H9 (cell line): ENCODE measurements around the gene TPGS1. TPM values are rescaled to one million over a fixed set of nuclear protein-coding genes. Genes with fewer than 3 reads are reported as not detected.

ENCODE experiments used
- DNase-seq: peaks from one replicate; pipeline ENCODE4 v3.0.0-alpha.2; 2017
- H2AFZ ChIP-seq: one replicate; pipeline ENCODE4 v1.6.1; 2013; ENCODE audit warnings: mild to moderate bottlenecking, low read length, control low read depth, moderate library complexity
- H2AK5ac ChIP-seq: 2 replicates; pipeline ENCODE4 v1.6.1; 2013; ENCODE audit warnings: low read length, control low read depth, mixed read lengths; ENCODE audit not compliant: insufficient read length
- H2BK120ac ChIP-seq: one replicate; pipeline ENCODE4 v1.6.1; 2013; ENCODE audit warnings: low read depth, mild to moderate bottlenecking, low read length, control low read depth, inconsistent platforms; ENCODE audit not compliant: poor library complexity, severe bottlenecking
- H2BK12ac ChIP-seq: 2 replicates; pipeline ENCODE4 v1.6.1; 2013; ENCODE audit warnings: low read length, control low read depth, mixed read lengths, low read depth; ENCODE audit not compliant: insufficient read length
- H2BK15ac ChIP-seq: 2 replicates; pipeline ENCODE4 v1.6.1; 2013; ENCODE audit warnings: low read depth, low read length, control low read depth
- H2BK20ac ChIP-seq: one replicate; pipeline ENCODE4 v1.6.1; 2013; ENCODE audit warnings: low read depth, mild to moderate bottlenecking, low read length, control low read depth, inconsistent platforms; ENCODE audit not compliant: poor library complexity, severe bottlenecking
- H2BK5ac ChIP-seq: 2 replicates; pipeline ENCODE4 v1.6.1; 2013; ENCODE audit warnings: low read length, control low read depth, mixed read lengths; ENCODE audit not compliant: insufficient read length
- H3K14ac ChIP-seq: 2 replicates; pipeline ENCODE4 v1.6.1; 2013; ENCODE audit warnings: low read length, control low read depth; ENCODE audit not compliant: insufficient read depth
- H3K18ac ChIP-seq: 2 replicates; pipeline ENCODE4 v1.6.1; 2013; ENCODE audit warnings: low read depth, mild to moderate bottlenecking, mixed read lengths, low read length, control low read depth; ENCODE audit not compliant: insufficient read length
- H3K23ac ChIP-seq: 2 replicates; pipeline ENCODE4 v1.6.1; 2013; ENCODE audit warnings: low read length, control low read depth, mixed read lengths, low read depth; ENCODE audit not compliant: insufficient read length
- H3K23me2 ChIP-seq: 2 replicates; pipeline ENCODE4 v1.6.1; 2013; ENCODE audit warnings: low read depth, mild to moderate bottlenecking, mixed read lengths, low read length, control low read depth; ENCODE audit not compliant: insufficient read length, poor library complexity, severe bottlenecking
- H3K27ac ChIP-seq: 2 replicates; pipeline ENCODE4 v1.5.1; 2013; ENCODE audit warnings: low read length, control low read depth, mixed read lengths, low read depth; ENCODE audit not compliant: insufficient read length
- H3K27me3 ChIP-seq: 2 replicates; pipeline ENCODE4 v1.6.1; 2013; ENCODE audit warnings: low read length, control low read depth, inconsistent platforms; ENCODE audit not compliant: insufficient read depth
- H3K4ac ChIP-seq: 2 replicates; pipeline ENCODE4 v1.6.1; 2013; ENCODE audit warnings: low read depth, mild to moderate bottlenecking, control low read depth, inconsistent platforms, low read length, moderate library complexity
- H3K4me1 ChIP-seq: 2 replicates; pipeline ENCODE4 v1.6.1; 2013; ENCODE audit warnings: low read length, control low read depth, inconsistent platforms; ENCODE audit not compliant: insufficient read depth
- H3K4me2 ChIP-seq: 2 replicates; pipeline ENCODE4 v1.6.1; 2013; ENCODE audit warnings: low read length, control low read depth, mixed read lengths; ENCODE audit not compliant: insufficient read length, insufficient read depth
- H3K56ac ChIP-seq: 2 replicates; pipeline ENCODE4 v1.6.1; 2013; ENCODE audit warnings: low read depth, mild to moderate bottlenecking, mixed read lengths, low read length, control low read depth; ENCODE audit not compliant: insufficient read length
- H3K79me1 ChIP-seq: 2 replicates; pipeline ENCODE4 v1.6.1; 2013; ENCODE audit warnings: low read depth, mild to moderate bottlenecking, moderate library complexity, low read length, control low read depth, inconsistent platforms; ENCODE audit not compliant: insufficient read depth, poor library complexity, severe bottlenecking
- H3K79me2 ChIP-seq: 2 replicates; pipeline ENCODE4 v1.6.1; 2013; ENCODE audit warnings: low read length, control low read depth, inconsistent platforms; ENCODE audit not compliant: insufficient read depth
- H3K9ac ChIP-seq: 2 replicates; pipeline ENCODE4 v1.6.1; 2013; ENCODE audit warnings: low read length, control low read depth, mixed read lengths; ENCODE audit not compliant: insufficient read length; ENCODE audit errors: extremely low read depth
- H3K9me3 ChIP-seq: one replicate; pipeline ENCODE4 v1.6.1; 2013; ENCODE audit warnings: low read depth, low read length, inconsistent platforms; ENCODE audit not compliant: control insufficient read depth
- H3T11ph ChIP-seq: one replicate; pipeline ENCODE4 v1.6.1; 2013; ENCODE audit warnings: mild to moderate bottlenecking, low read length, control low read depth, inconsistent platforms
- H4K20me1 ChIP-seq: one replicate; pipeline ENCODE4 v1.6.1; 2013; ENCODE audit not compliant: control insufficient read depth, insufficient read length, insufficient read depth
- H4K5ac ChIP-seq: 2 replicates; pipeline ENCODE4 v1.6.1; 2013; ENCODE audit warnings: low read depth, mild to moderate bottlenecking, mixed read lengths, low read length, control low read depth; ENCODE audit not compliant: insufficient read length
- H4K8ac ChIP-seq: replicated peaks from 2 replicates; pipeline ENCODE4 v1.6.1; 2013; ENCODE audit warnings: low read length, control low read depth, mixed read lengths, low read depth; ENCODE audit not compliant: insufficient read length
- H4K91ac ChIP-seq: 2 replicates; pipeline ENCODE4 v1.6.1; 2013; ENCODE audit warnings: low read depth, mild to moderate bottlenecking, moderate library complexity, mixed read lengths, low read length, control low read depth; ENCODE audit not compliant: insufficient read length
- H3K27ac Mint-ChIP-seq, 3 experiments: 2 replicates in 2 of 3; 3 replicates in 1 of 3; pipeline ENCODE4 v1.8.0; 2020 to 2021; ENCODE audit warnings: mixed read lengths in 3 of 3, mild to moderate bottlenecking in 1 of 3, moderate library complexity in 1 of 3
- H3K27me3 Mint-ChIP-seq: 2 replicates; pipeline ENCODE4 v1.8.0; 2021; ENCODE audit warnings: low read depth, mild to moderate bottlenecking, moderate library complexity, mixed read lengths
- H3K36me3 Mint-ChIP-seq, 3 experiments: 2 replicates in 2 of 3; 3 replicates in 1 of 3; pipeline ENCODE4 v1.8.0; 2020 to 2021; ENCODE audit warnings: low read depth in 3 of 3, mixed read lengths in 3 of 3; ENCODE audit not compliant: insufficient read depth in 1 of 3
- H3K4me1 Mint-ChIP-seq, 2 experiments: 2 replicates each; pipeline ENCODE4 v1.8.0; 2020; ENCODE audit warnings: mixed read lengths in 2 of 2
- H3K4me3 Mint-ChIP-seq, 2 experiments: 2 replicates in 1 of 2; 3 replicates in 1 of 2; pipeline ENCODE4 v1.8.0; 2020 to 2021; ENCODE audit warnings: mild to moderate bottlenecking in 2 of 2, mixed read lengths in 2 of 2, moderate library complexity in 1 of 2
- H3K9me3 Mint-ChIP-seq, 2 experiments: 2 replicates in 1 of 2; 3 replicates in 1 of 2; pipeline ENCODE4 v1.8.0; 2020; ENCODE audit warnings: mild to moderate bottlenecking in 2 of 2, mixed read lengths in 2 of 2, moderate library complexity in 1 of 2
- CTCF ChIP-seq: fragments of 200-600 bp; sonication (generic); conservative IDR thresholded peaks from 3 replicates; pipeline ENCODE4 v1.8.0; 2021; ENCODE audit warnings: antibody characterized with exemption, mild to moderate bottlenecking
- WGBS: extraction: QIAGEN DNeasy Blood & Tissue Kit; methylation state at CpG from one replicate; pipeline ENCODE4 v1.1.7; 2013; ENCODE audit warnings: missing lambda C conversion rate, low lambda C conversion rate, mixed read lengths; ENCODE audit not compliant: insufficient read length; ENCODE audit errors: extremely low coverage; 5-methylcytosine and 5-hydroxymethylcytosine counted together
- total RNA-seq: library from RNA; stranded (reverse); gene quantifications from 2 replicates; pipeline ENCODE4 v1.2.1, GENCODE V29; 2021

The TPGS1 gene
- total RNA-seq, 1 experiment from 2014 or later = 7.4 TPM

GRCh38 chr19:472005-472858 lies 35.1 kb upstream of the TPGS1 start:
- H3K4me1 Mint-ChIP-seq = no peaks in the 10 kb centered on the region
- Histone ChIP-seq H2BK12ac (no peak overlapping the region), H4K20me1 (no peaks in the 10 kb centered on the region), H2AK5ac (no peak overlapping the region), H3K56ac (no peak overlapping the region), H3K79me1 (no peaks in the 10 kb centered on the region), H2BK20ac (no peak overlapping the region), H3K14ac (no peak overlapping the region), H3K27me3 (no peaks in the 10 kb centered on the region), H4K91ac (no peak overlapping the region), H3K18ac (no peak overlapping the region), H2BK15ac (no peak overlapping the region), H3K4me2 (no peak overlapping the region), H3K23me2 (no peaks in the 10 kb centered on the region), H4K5ac (no peak overlapping the region), H3K23ac (no peak overlapping the region), H3K4ac (no peak overlapping the region), H3K9ac (no peak overlapping the region), H3K27ac (no peak overlapping the region), H3T11ph (no peak overlapping the region), H4K8ac (no peak overlapping the region), H2BK5ac (no peak overlapping the region), H2AFZ (no peak overlapping the region), H3K4me1 (no peaks in the 10 kb centered on the region), H2BK120ac (no peak overlapping the region), H3K9me3 (no peaks in the 10 kb centered on the region), H3K79me2 (no peaks in the 10 kb centered on the region)
- no peak for TF ChIP-seq CTCF
- WGBS = no CpG with 5 or more reads among the region's 23 CpGs
- H3K27ac Mint-ChIP-seq = no peak overlapping the region
- no peak overlapping the region for H3K4me3 Mint-ChIP-seq
- no peaks in the 10 kb centered on the region for H3K9me3 Mint-ChIP-seq
- no peak for DNase-seq
- H3K27me3 Mint-ChIP-seq = peaks cover 14% of the 10 kb centered on the region
- H3K36me3 Mint-ChIP-seq = no peaks in the 10 kb centered on the region
